HepG2 (cell line): ENCODE measurements around the gene RPS17. TPM values are rescaled to one million over a fixed set of nuclear protein-coding genes. Genes with fewer than 3 reads are reported as not detected.

ENCODE experiments used
- BORCS8-MEF2B ChIP-seq: sonication (generic); formaldehyde crosslinking; IDR thresholded peaks from 2 replicates; pipeline ENCODE4 v1.8.0; 2022; ENCODE audit warnings: mild to moderate bottlenecking, missing genetic modification reagents
- CHD2 ChIP-seq: IDR thresholded peaks from 2 replicates; pipeline ENCODE4 v1.6.1; 2011; ENCODE audit warnings: low read depth, low read length, improper control_type of control experiment
- CSRNP1 ChIP-seq: sonication (generic); formaldehyde crosslinking; IDR thresholded peaks from 2 replicates; pipeline ENCODE4 v1.8.1; 2023; ENCODE audit warnings: mild to moderate bottlenecking, missing genetic modification reagents
- MED13 ChIP-seq: sonication (generic); formaldehyde crosslinking; IDR thresholded peaks from 2 replicates; pipeline ENCODE4 v1.5.0; 2020; ENCODE audit warnings: missing genetic modification reagents
- NFE2L1 ChIP-seq: sonication (generic); formaldehyde crosslinking; IDR thresholded peaks from 2 replicates; pipeline ENCODE4 v1.4.0; 2020; ENCODE audit warnings: missing genetic modification reagents, mild to moderate bottlenecking, borderline replicate concordance
- NR2C2 ChIP-seq: sonication (generic); formaldehyde crosslinking; IDR thresholded peaks from 2 replicates; pipeline ENCODE4 v1.4.0; 2020; ENCODE audit warnings: missing genetic modification reagents, mild to moderate bottlenecking, moderate library complexity, borderline replicate concordance
- PAF1 ChIP-seq: IDR thresholded peaks from 2 replicates; pipeline ENCODE4 v1.6.1; 2016; ENCODE audit warnings: missing genetic modification reagents, missing compliant biosample characterization
- SNAPC2 ChIP-seq: sonication (generic); formaldehyde crosslinking; IDR thresholded peaks from 2 replicates; pipeline ENCODE4 v1.8.1; 2022; ENCODE audit warnings: mild to moderate bottlenecking, missing genetic modification reagents
- SNRNP70 ChIP-seq: fragments of 200-400 bp; formaldehyde crosslinking; IDR thresholded peaks from 2 replicates; pipeline ENCODE4 v1.6.1; 2017; ENCODE audit warnings: mild to moderate bottlenecking, low read depth, low read length, moderate library complexity
- SUZ12 ChIP-seq: fragments of 150-350 bp; IDR thresholded peaks from 2 replicates; pipeline ENCODE4 v1.6.1; 2014; ENCODE audit warnings: low read depth, low read length
- TAF15 ChIP-seq: fragments of 200-400 bp; formaldehyde crosslinking; IDR thresholded peaks from one replicate; pipeline ENCODE4 v1.6.1; 2018; ENCODE audit warnings: mild to moderate bottlenecking, low read depth, low read length; ENCODE audit not compliant: poor library complexity, severe bottlenecking
- TCF7L2 ChIP-seq: IDR thresholded peaks from 2 replicates; pipeline ENCODE4 v1.6.1; 2011; ENCODE audit warnings: mild to moderate bottlenecking, low read depth, low read length, moderate library complexity
- TGIF2 ChIP-seq: IDR thresholded peaks from 2 replicates; pipeline ENCODE4 v1.6.1; 2016; ENCODE audit warnings: control low read depth, missing compliant biosample characterization
- USF2 ChIP-seq, 2 experiments: sonication (generic) in 1 of 2; formaldehyde crosslinking in 1 of 2; IDR thresholded peaks; 2 replicates each; pipeline versions ENCODE4 v1.5.1 to v1.6.1; 2011 to 2020; ENCODE audit warnings: borderline replicate concordance in 1 of 2, low read depth in 1 of 2, low read length in 1 of 2, mild to moderate bottlenecking in 1 of 2, missing genetic modification reagents in 1 of 2, moderate library complexity in 1 of 2
- ZBTB25 ChIP-seq: IDR thresholded peaks from 2 replicates; pipeline ENCODE4 v1.6.1; 2018; ENCODE audit warnings: missing genetic modification reagents
- ZFP41 ChIP-seq: sonication (generic); formaldehyde crosslinking; IDR thresholded peaks from 2 replicates; pipeline ENCODE4 v1.4.0; 2020; ENCODE audit warnings: mild to moderate bottlenecking, missing genetic modification reagents, borderline replicate concordance
- ZMYM2 ChIP-seq: sonication (generic); formaldehyde crosslinking; IDR thresholded peaks from 2 replicates; pipeline ENCODE4 v1.8.0; 2022; ENCODE audit warnings: mild to moderate bottlenecking, missing genetic modification reagents
- ZNF274 ChIP-seq: sonication (generic); formaldehyde crosslinking; IDR thresholded peaks from 2 replicates; pipeline ENCODE4 v1.5.1; 2020; ENCODE audit warnings: mild to moderate bottlenecking, missing genetic modification reagents
- ZNF337 ChIP-seq: sonication (generic); formaldehyde crosslinking; IDR thresholded peaks from 2 replicates; pipeline ENCODE4 v1.5.1; 2020; ENCODE audit warnings: missing genetic modification reagents, low read depth, mild to moderate bottlenecking, borderline replicate concordance
- ZNF607 ChIP-seq: sonication (generic); formaldehyde crosslinking; IDR thresholded peaks from 2 replicates; pipeline ENCODE4 v1.5.1; 2020; ENCODE audit warnings: missing genetic modification reagents, mild to moderate bottlenecking, borderline replicate concordance
- ZNF644 ChIP-seq: IDR thresholded peaks from 2 replicates; pipeline ENCODE4 v1.6.1; 2016; ENCODE audit warnings: low read depth
- ZNF691 ChIP-seq: sonication (generic); formaldehyde crosslinking; IDR thresholded peaks from 2 replicates; pipeline ENCODE4 v1.4.0; 2020; ENCODE audit warnings: missing genetic modification reagents, low read depth, mild to moderate bottlenecking, borderline replicate concordance
- polyA plus RNA-seq, 8 experiments: library from polyadenylated mRNA; depleted of rRNA in 3 of 8; stranded (reverse) in 7 of 8; unstranded in 1 of 8; fragments of >200 nt; fragmentation: Illumina TruSeq in 4 of 8; extraction: Trizol in 4 of 8; gene quantifications; 2 replicates each; pipeline versions ENCODE4 v1.2.1 to v1.2.3, GENCODE V29; 2011 to 2016; ENCODE audit warnings: low read depth in 4 of 8, missing spikeins in 1 of 8, mixed read lengths in 1 of 8; ENCODE audit not compliant: insufficient read depth in 1 of 8
- total RNA-seq, 5 experiments: library from RNA; depleted of rRNA; stranded (reverse); fragments of >200 nt; fragmentation: Illumina TruSeq; extraction: Trizol; gene quantifications; 2 replicates each; pipeline ENCODE4 v1.2.3, GENCODE V29; 2016; ENCODE audit warnings: low read depth in 1 of 5

The RPS17 gene
- total and polyA plus RNA-seq, 2 of the 13 experiments (the other 11 are each of a cell fraction or from before 2014, with no cell fraction given), result 2,570 to 5,021 TPM

GRCh38 chr15:82540055-82540983, at the start of gene RPS17 (continued):
- TF ChIP-seq ZNF607 (CRISPR knock-in tag) (peak; percentile 26; the same call in 1 of the 2 replicates), BORCS8-MEF2B (CRISPR knock-in tag) (peak; percentile 86), TCF7L2 (no peak), ZNF691 (CRISPR knock-in tag) (no peak), ZNF644 (CRISPR knock-in tag) (0 out of 2 replicates have a peak, but pooled peaks have one; percentile 10), PAF1 (CRISPR knock-in tag) (no peak), TGIF2 (CRISPR knock-in tag) (0 out of 2 replicates have a peak, but pooled peaks have one; percentile 31), ZNF274 (CRISPR knock-in tag) (peak; percentile 90; the same call in 1 of the 2 replicates), ZFP41 (CRISPR knock-in tag) (no peak), ZNF337 (CRISPR knock-in tag) (peak; percentile 90; the same call in 1 of the 2 replicates), SNRNP70 (no peak), SNAPC2 (CRISPR knock-in tag) (no peak), ZMYM2 (CRISPR knock-in tag) (peak; percentile 53; the same call in 1 of the 2 replicates), TAF15 (no peak), ZBTB25 (CRISPR knock-in tag) (peak; percentile 92), MED13 (peak; percentile 58; the same call in 1 of the 2 replicates), CHD2 (no peak), NFE2L1 (CRISPR knock-in tag) (no peak), SUZ12 (no peak), CSRNP1 (no peak; the same call in 1 of the 2 replicates), USF2 (IDR thresholded peaks at IDR 0.05; ENCODE audit: low read depth, low read length) (no peak), USF2 (CRISPR knock-in tag; IDR thresholded peaks at IDR 0.05; ENCODE audit: borderline replicate concordance) (no peak; the same call in 1 of the 2 replicates), NR2C2 (peak; percentile 68)
